Activated CD4-positive, alpha-beta T cell treated with anti-CD3 and anti-CD28 coated beads for 36 hours (primary cell): Measurements from ENCODE around the gene CDC42BPB. TPM values are rescaled to one million over a fixed set of nuclear protein-coding genes. Genes with fewer than 3 reads are reported as not detected.

Source experiments
- ATAC-seq: fragments of 200-7000 bp; cut with Tn5 transposase; one replicate; pipeline ENCODE4 v1.10.0; 2021; ENCODE audit warnings: mild to moderate bottlenecking, moderate library complexity
- CTCF ChIA-PET: fragments of 350-600 bp; sonication (Branson Sonifier 250); formaldehyde crosslinking; loops from one replicate; lab custom pipeline; 2021; ENCODE audit warnings: antibody characterized with exemption; lab: Charles Lee
- POLR2A ChIA-PET: fragments of 350-600 bp; sonication (Branson Sonifier 250); formaldehyde crosslinking; loops from one replicate; lab custom pipeline; 2021; ENCODE audit warnings: antibody characterized with exemption, inconsistent platforms; lab: Charles Lee
- DNase-seq: peaks from one replicate; pipeline ENCODE4 v3.0.0-alpha.2; 2020
- H3K27ac Mint-ChIP-seq: one replicate; pipeline ENCODE4 v1.8.0; 2021; ENCODE audit warnings: mixed read lengths
- H3K27me3 Mint-ChIP-seq: one replicate; pipeline ENCODE4 v1.8.0; 2021; ENCODE audit warnings: mixed read lengths
- H3K36me3 Mint-ChIP-seq: one replicate; pipeline ENCODE4 v1.8.0; 2021; ENCODE audit warnings: low read depth, mixed read lengths
- H3K4me1 Mint-ChIP-seq: one replicate; pipeline ENCODE4 v1.8.0; 2021; ENCODE audit warnings: mixed read lengths
- H3K4me3 Mint-ChIP-seq: one replicate; pipeline ENCODE4 v1.8.0; 2021; ENCODE audit warnings: mild to moderate bottlenecking, moderate library complexity, mixed read lengths
- H3K9me3 Mint-ChIP-seq: one replicate; pipeline ENCODE4 v1.8.0; 2021; ENCODE audit warnings: low read depth, mixed read lengths
- intact Hi-C, 2 experiments: fragments of 100-400 bp; cut with DNase I in 1 of 2; cut with micrococcal nuclease in 1 of 2; formaldehyde crosslinking; loops; one replicate each; pipeline versions ENCODE4 v1.14.2 to v1.15.1; 2022 to 2024; cut with DNase I, micrococcal nuclease
- total RNA-seq, 2 experiments: library from RNA; stranded (reverse); gene quantifications; one replicate each; pipeline ENCODE4 v1.2.3, GENCODE V29; 2021

The CDC42BPB gene
- total RNA-seq, 2 experiments from 2014 or later: 4.0 to 4.4 TPM

DNA sequence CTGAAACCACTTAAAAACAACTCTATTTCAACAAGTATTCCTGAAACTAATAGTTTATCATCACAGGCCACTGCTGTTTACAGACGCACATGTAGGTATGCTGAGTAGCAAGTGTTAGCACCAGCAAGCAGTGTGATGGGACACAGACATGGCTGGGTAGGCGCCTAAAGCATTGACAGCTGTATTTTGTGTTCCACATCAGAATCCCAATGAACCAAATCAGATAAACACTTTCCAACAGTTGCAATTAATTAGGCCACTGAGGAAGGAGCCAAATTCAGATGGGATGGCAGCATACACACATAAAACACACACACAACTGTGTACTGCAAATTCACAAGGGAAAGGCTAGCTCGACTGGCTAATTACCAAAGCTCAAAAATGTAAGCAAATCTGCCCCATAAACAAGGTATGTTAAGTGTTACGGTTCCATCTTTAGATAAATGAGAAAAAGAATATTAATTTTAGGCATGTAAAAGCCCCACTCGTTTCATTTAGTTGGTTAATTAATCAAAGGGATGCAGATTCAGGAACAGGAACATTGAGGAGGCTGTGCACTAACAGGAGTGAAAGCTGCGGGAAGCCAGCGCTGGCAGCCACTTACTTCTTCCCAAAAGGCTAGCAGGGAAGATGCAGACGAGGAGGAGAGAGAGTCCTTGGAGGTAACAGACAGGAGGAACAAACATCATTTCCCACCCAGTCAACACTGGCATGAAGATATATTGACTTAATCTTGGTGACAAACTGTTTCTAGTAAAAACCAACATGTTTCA is 101.5 kb downstream of the CDC42BPB start:
- intact Hi-C loops: no loop called here
- no peak overlapping the region for H3K27ac Mint-ChIP-seq
- H3K36me3 Mint-ChIP-seq: no peaks in the 10 kb centered on the region
- no peak for ATAC-seq
- no peak overlapping the region for H3K4me3 Mint-ChIP-seq
- H3K27me3 Mint-ChIP-seq: no peaks in the 10 kb centered on the region
- no peak for DNase-seq
- ChIA-PET CTCF (interaction anchor here (0.9 to 1.0 kb wide), 2 partner anchors 15 to 53 kb away, joined by 3 read pairs; no protein-coding TSS in a partner anchor), POLR2A (no interaction called here)
- no peaks in the 10 kb centered on the region for H3K9me3 Mint-ChIP-seq
- H3K4me1 Mint-ChIP-seq: no peaks in the 10 kb centered on the region

DNA sequence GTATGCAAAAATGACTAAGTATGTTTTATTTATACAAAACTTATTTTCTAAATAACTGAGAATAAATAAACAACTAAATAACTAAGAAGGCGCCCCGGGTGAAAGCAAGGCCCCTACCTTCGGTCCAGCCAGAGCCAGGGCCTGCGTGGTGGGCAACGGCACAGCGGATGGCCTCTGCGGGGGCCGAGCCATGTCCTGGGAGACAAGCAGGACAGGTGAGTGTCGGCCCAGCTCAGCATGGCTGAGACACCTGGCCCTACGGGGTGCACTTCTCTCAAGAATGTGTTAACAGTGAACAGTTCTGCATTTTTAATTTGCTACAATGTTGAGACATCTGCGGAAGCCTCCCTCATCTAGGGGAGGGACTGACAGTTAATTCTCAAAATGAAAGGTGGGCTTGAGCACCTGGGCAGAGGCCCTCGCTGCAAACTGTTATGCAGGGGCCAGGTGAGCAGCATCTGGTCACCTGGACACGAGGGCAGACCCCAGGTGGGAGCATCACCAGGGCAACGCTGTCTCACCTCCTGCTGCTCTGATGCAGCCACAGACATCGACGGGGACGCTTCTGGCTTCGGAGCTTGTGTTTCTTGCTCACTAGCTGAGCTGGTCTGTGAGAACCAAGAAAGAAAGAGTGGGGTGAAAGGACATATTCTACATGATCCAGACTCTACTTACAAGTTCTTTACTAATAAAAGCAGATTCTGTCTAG is 103.1 kb downstream of the CDC42BPB start:
- ATAC-seq: no peak
- H3K27ac Mint-ChIP-seq: no peak overlapping the region
- no peak for DNase-seq
- peaks cover 3% of the 10 kb centered on the region for H3K36me3 Mint-ChIP-seq
- no peak overlapping the region for H3K4me3 Mint-ChIP-seq
- no peaks in the 10 kb centered on the region for H3K9me3 Mint-ChIP-seq
- H3K27me3 Mint-ChIP-seq: no peaks in the 10 kb centered on the region
- H3K4me1 Mint-ChIP-seq: peaks cover 4% of the 10 kb centered on the region
- POLR2A ChIA-PET: no interaction called here
- CTCF ChIA-PET: no interaction called here
- intact Hi-C loops: no loop called here

GRCh38 chr14:102953100-102953499 is 104.2 kb downstream of the CDC42BPB start:
- Mint-ChIP-seq H3K27me3 (no peaks in the 10 kb centered on the region), H3K27ac (no peak overlapping the region), H3K36me3 (peaks cover 3% of the 10 kb centered on the region), H3K4me3 (no peak overlapping the region), H3K9me3 (no peaks in the 10 kb centered on the region), H3K4me1 (peaks cover 10% of the 10 kb centered on the region)
- POLR2A ChIA-PET: interaction anchor here (0.6 kb wide), 1 partner anchor 299 kb away, joined by 8 read pairs; no protein-coding TSS in a partner anchor
- DNase-seq: no peak
- intact Hi-C loops: no loop called here
- CTCF ChIA-PET: interaction anchor here (0.6 kb wide), 1 partner anchor 97 kb away, joined by 3 read pairs; no protein-coding TSS in a partner anchor
- ATAC-seq: no peak

GRCh38 chr14:102952276-102952675 is 105.1 kb downstream of the CDC42BPB start:
- ChIA-PET CTCF (interaction anchor here (0.6 kb wide), 1 partner anchor 98 kb away, joined by 3 read pairs; no protein-coding TSS in a partner anchor), POLR2A (no interaction called here)
- no peak for DNase-seq
- no peaks in the 10 kb centered on the region for H3K27me3 Mint-ChIP-seq
- peaks cover 3% of the 10 kb centered on the region for H3K36me3 Mint-ChIP-seq
- ATAC-seq: no peak
- no peak overlapping the region for H3K27ac Mint-ChIP-seq
- no peaks in the 10 kb centered on the region for H3K9me3 Mint-ChIP-seq
- peaks cover 13% of the 10 kb centered on the region for H3K4me1 Mint-ChIP-seq
- intact Hi-C loops: no loop called here
- H3K4me3 Mint-ChIP-seq: no peak overlapping the region

GRCh38 chr14:102951799-102952198 is 105.5 kb downstream of the CDC42BPB start:
- H3K27me3 Mint-ChIP-seq: no peaks in the 10 kb centered on the region
- H3K4me3 Mint-ChIP-seq: no peak overlapping the region
- no peak for DNase-seq
- H3K4me1 Mint-ChIP-seq: peaks cover 18% of the 10 kb centered on the region
- intact Hi-C loops: no loop called here
- CTCF ChIA-PET: no interaction called here
- POLR2A ChIA-PET: no interaction called here
- no peak for ATAC-seq
- H3K36me3 Mint-ChIP-seq: peaks cover 3% of the 10 kb centered on the region
- no peaks in the 10 kb centered on the region for H3K9me3 Mint-ChIP-seq
- H3K27ac Mint-ChIP-seq: no peak overlapping the region

GRCh38 chr14:102951034-102951433 is 106.3 kb downstream of the CDC42BPB start:
- intact Hi-C loops: no loop called here
- H3K4me3 Mint-ChIP-seq: no peak overlapping the region
- DNase-seq (no peak), ATAC-seq (no peak)
- H3K27me3 Mint-ChIP-seq: no peaks in the 10 kb centered on the region
- peaks cover 3% of the 10 kb centered on the region for H3K36me3 Mint-ChIP-seq
- POLR2A ChIA-PET: no interaction called here
- peaks cover 22% of the 10 kb centered on the region for H3K4me1 Mint-ChIP-seq
- H3K27ac Mint-ChIP-seq: no peak overlapping the region
- no peaks in the 10 kb centered on the region for H3K9me3 Mint-ChIP-seq
- CTCF ChIA-PET: no interaction called here

DNA sequence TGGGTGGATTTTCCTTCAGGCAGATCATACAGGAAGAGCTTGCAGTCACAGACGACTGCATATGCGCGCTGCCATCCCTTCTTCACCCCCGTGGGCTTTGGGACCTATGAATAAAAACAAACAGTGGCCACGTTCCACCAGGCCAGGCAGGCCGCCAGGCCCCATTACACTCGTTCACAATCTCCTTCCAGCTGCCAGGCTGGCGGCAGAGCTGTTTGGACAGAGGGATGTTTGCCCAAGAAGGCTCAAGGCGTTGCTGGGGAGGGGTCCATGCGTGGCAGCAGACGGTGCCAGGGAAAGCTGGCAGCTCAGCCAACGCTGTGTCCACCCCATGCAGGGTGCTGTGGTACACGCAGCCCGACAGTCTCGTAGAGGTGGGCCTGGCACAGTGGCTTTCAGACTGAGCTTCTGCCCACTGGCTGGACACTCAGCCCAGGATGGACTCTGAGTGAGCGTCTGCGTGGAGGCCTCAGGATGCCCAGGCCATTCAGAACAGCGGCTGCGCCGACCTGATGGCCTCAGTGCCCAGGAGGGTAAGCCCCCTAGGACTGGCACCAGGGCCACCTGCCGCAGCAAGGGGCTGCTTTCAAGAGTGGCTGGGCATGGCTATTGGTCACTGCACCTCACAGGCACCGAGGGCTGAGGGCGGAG is 107.4 kb downstream of the CDC42BPB start:
- intact Hi-C loops: no loop called here
- Mint-ChIP-seq H3K27me3 (no peaks in the 10 kb centered on the region), H3K4me1 (peaks cover 22% of the 10 kb centered on the region), H3K27ac (no peak overlapping the region), H3K36me3 (peaks cover 3% of the 10 kb centered on the region), H3K4me3 (no peak overlapping the region), H3K9me3 (no peaks in the 10 kb centered on the region)
- ATAC-seq: no peak
- DNase-seq: no peak
- ChIA-PET POLR2A (no interaction called here), CTCF (interaction anchor here (0.6 to 1.2 kb wide), 2 partner anchors 255 to 383 kb away, joined by 3 to 4 read pairs; no protein-coding TSS in a partner anchor)

GRCh38 chr14:102949062-102949800 is 108.1 kb downstream of the CDC42BPB start:
- Mint-ChIP-seq H3K27me3 (no peaks in the 10 kb centered on the region), H3K4me3 (peak overlapping the region; percentile 11), H3K36me3 (peaks cover 3% of the 10 kb centered on the region), H3K9me3 (no peaks in the 10 kb centered on the region), H3K27ac (peak overlapping the region; percentile 72), H3K4me1 (peaks cover 22% of the 10 kb centered on the region)
- POLR2A ChIA-PET: no interaction called here
- peak; percentile 60 for DNase-seq
- CTCF ChIA-PET: interaction anchor here (1.2 kb wide), 1 partner anchor 254 kb away, joined by 3 read pairs; no protein-coding TSS in a partner anchor
- intact Hi-C loops: no loop called here
- peak; percentile 79 for ATAC-seq

GRCh38 chr14:102948698-102949061 is 108.7 kb downstream of the CDC42BPB start:
- ChIA-PET CTCF (no interaction called here), POLR2A (no interaction called here)
- peak overlapping the region; percentile 72 for H3K27ac Mint-ChIP-seq

DNA sequence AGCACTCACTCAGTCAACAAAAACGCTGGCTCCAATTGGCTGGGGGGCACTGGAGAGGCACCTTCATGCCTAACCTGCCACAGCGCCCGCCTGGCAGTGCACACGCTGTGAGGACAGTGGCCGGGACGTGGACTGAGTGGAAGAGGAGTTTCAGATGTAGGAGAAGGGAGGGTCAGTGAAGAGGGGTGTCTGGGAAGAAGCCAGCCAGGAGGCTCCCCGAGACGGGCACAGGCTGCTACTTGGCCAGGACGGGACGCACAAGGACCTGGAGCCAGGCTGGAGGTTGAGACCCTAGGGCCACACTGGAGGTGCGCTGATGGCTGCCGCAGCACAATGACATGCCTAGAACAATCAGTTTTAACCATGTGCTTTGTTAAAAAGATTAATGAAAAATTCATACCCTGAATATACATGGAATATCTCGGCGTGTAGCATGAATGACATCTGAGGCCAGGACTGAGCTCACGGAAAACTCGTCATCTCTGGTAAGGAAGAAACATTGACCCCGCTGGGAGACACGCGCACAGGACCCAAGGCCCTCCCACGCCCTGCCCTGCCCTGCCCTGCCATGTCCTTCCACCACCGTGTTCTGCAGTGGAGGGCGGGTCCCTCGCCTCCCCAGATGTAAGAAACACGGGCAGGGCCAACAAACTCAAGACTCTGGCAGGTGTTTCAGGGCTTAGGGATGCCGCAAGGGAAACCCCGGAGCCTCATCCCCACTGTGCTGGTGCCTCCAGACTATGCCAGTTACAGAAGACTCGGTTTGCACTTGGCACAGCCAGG is 109.8 kb downstream of the CDC42BPB start:
- H3K36me3 Mint-ChIP-seq: peaks cover 3% of the 10 kb centered on the region
- ChIA-PET POLR2A (no interaction called here), CTCF (interaction anchor here (0.7 kb wide), 1 partner anchor 549 kb away, joined by 3 read pairs; no protein-coding TSS in a partner anchor)
- H3K27me3 Mint-ChIP-seq: no peaks in the 10 kb centered on the region
- H3K4me3 Mint-ChIP-seq: no peak overlapping the region
- intact Hi-C loops: no loop called here
- H3K27ac Mint-ChIP-seq: no peak overlapping the region
- no peaks in the 10 kb centered on the region for H3K9me3 Mint-ChIP-seq
- peaks cover 22% of the 10 kb centered on the region for H3K4me1 Mint-ChIP-seq
- DNase-seq: no peak
- ATAC-seq: no peak

More at GRCh38 chr14:102948698-102949061, 108.7 kb downstream of the CDC42BPB start:
- Mint-ChIP-seq H3K9me3 (no peaks in the 10 kb centered on the region), H3K36me3 (peaks cover 3% of the 10 kb centered on the region), H3K27me3 (no peaks in the 10 kb centered on the region), H3K4me1 (peaks cover 22% of the 10 kb centered on the region), H3K4me3 (peak overlapping the region; percentile 11)
- intact Hi-C loops: no loop called here
- DNase-seq (no peak), ATAC-seq (no peak)
